Small intestine (tissue), 7 donors: Measurements from ENCODE around the gene RELCH. TPM values are rescaled to one million over a fixed set of nuclear protein-coding genes. Genes with fewer than 3 reads are reported as not detected.

ENCODE experiments used
- DNase-seq, 2 donors: peaks; one replicate each; pipeline versions ENCODE4 v3.0.0 to v3.0.0-alpha.2; 2013
- FAIRE-seq: peaks from 2 replicates; lab custom pipeline; 2012; peaks lifted over from hg19 to GRCh38; lab: Jason Lieb, UNC
- H3K27ac ChIP-seq, 3 donors: one replicate each; pipeline ENCODE4 v1.5.1; 2013; ENCODE audit warnings: low read length in 2 of 3, mild to moderate bottlenecking in 2 of 3, control low read depth in 1 of 3, inconsistent platforms in 1 of 3, low read depth in 1 of 3, moderate library complexity in 1 of 3
- H3K27me3 ChIP-seq, 3 donors: one replicate each; pipeline ENCODE4 v1.6.1; 2013; ENCODE audit warnings: low read length in 3 of 3, inconsistent platforms in 1 of 3; ENCODE audit not compliant: control insufficient read depth in 3 of 3, insufficient read depth in 3 of 3
- H3K36me3 ChIP-seq, 3 donors: one replicate each; pipeline ENCODE4 v1.6.1; 2013; ENCODE audit warnings: low read length in 3 of 3, inconsistent platforms in 1 of 3, low read depth in 1 of 3, mild to moderate bottlenecking in 1 of 3, moderate library complexity in 1 of 3; ENCODE audit not compliant: control insufficient read depth in 3 of 3, insufficient read depth in 2 of 3
- H3K4me1 ChIP-seq, 3 donors: one replicate each; pipeline ENCODE4 v1.6.1; 2013; ENCODE audit warnings: low read length in 2 of 3, inconsistent platforms in 1 of 3, low read depth in 1 of 3, mild to moderate bottlenecking in 1 of 3, moderate library complexity in 1 of 3; ENCODE audit not compliant: control insufficient read depth in 3 of 3, insufficient read depth in 2 of 3
- H3K4me3 ChIP-seq, 3 donors: one replicate each; pipeline ENCODE4 v1.5.1; 2013; ENCODE audit warnings: low read length in 3 of 3, control low read depth in 1 of 3, inconsistent platforms in 1 of 3, low read depth in 1 of 3, mild to moderate bottlenecking in 1 of 3, moderate library complexity in 1 of 3
- H3K9me3 ChIP-seq, 2 donors: one replicate each; pipeline ENCODE4 v1.6.1; 2013; ENCODE audit warnings: low read depth in 1 of 2, low read length in 1 of 2; ENCODE audit not compliant: control insufficient read depth in 2 of 2, insufficient read depth in 1 of 2
- WGBS, 3 donors: extraction: QIAGEN DNeasy Blood & Tissue Kit; methylation state at CpG; one replicate each; pipeline ENCODE4 v1.1.7; 2013; 5-methylcytosine and 5-hydroxymethylcytosine counted together
- polyA plus RNA-seq, 4 donors: library from polyadenylated mRNA; stranded (reverse) in 3 of 4; unstranded in 1 of 4; fragments of 200-250 nt in 3 of 4; fragments of 120-200 nt in 1 of 4; gene quantifications; one replicate each; pipeline versions ENCODE4 v1.2.1 to v1.2.3, GENCODE V29; 2013
- donor health status: healthy with polysubstance abuse.
- donor health status: control.
- donor health status: control.
- donor health status: Bipolar disorder and iron deficiency.
- donor health status: healthy.

RELCH gene
- polyA plus RNA-seq, 4 donors: 8.6 to 26.1 (median 11.1) TPM

DNA sequence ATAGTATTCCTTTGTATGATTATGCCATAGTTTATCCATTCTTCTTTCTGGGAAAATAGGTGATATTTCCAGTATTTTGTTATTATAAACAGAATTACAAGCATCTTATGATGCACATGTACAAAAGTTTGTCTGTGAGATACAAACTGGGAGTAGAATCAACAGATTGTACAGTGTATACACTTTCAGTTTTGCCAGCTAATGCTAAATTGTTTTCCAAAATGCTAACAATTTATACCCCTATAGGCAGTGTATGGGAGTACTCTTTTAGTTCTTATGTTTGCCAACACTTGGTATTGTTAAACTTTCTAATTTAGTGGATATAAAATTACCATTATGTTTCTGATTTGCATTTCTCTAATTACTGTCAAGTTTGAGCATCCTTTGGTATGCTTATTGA, 107.0 kb downstream of the RELCH start:
- no peak for FAIRE-seq
- Histone ChIP-seq H3K27ac (no peak overlapping the region), H3K4me1 (peaks cover 0 to 7% (median 0%) of the 10 kb centered on the region in 3 donors), H3K9me3 (no peaks in the 10 kb centered on the region), H3K36me3 (peaks cover 3 to 11% (median 5%) of the 10 kb centered on the region in 3 donors), H3K27me3 (no peaks in the 10 kb centered on the region), H3K4me3 (no peak overlapping the region)
- DNase-seq: no peak

DNA sequence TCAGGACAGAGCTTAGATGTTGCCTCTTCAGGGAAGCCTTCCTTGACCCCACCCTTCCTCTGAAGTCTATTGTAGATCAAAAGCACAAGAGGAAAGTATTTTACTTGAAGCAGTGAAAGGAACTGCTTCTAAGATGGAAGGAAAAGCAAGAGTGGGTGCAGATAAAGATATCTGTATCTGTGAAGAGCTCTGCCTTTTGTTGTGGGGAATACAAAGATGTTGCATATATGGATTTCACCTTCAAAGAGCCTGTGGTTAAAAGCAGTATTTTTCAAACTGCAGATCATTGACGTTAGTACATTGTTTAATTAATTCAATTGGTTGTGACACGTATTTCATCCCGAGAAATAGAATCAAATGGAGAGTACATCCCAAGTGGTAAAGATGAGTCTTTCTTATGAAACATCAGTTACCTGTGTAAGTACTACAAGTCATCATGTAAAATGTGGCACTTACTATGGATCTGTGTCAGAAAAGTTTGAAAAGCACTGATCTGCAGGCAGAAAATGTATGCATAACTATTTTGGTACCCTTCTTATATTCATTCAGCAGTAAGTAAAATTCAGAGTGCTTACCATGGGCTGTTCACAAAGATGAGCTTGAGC, 113.4 kb downstream of the RELCH start:
- H3K27me3 ChIP-seq: no peaks in the 10 kb centered on the region
- peaks cover 5 to 12% (median 7%) of the 10 kb centered on the region in 3 donors for H3K36me3 ChIP-seq
- DNase-seq: no peak
- FAIRE-seq: no peak
- H3K4me3 ChIP-seq: no peak overlapping the region
- no peaks in the 10 kb centered on the region for H3K9me3 ChIP-seq
- no peaks in the 10 kb centered on the region for H3K4me1 ChIP-seq
- WGBS, 3 donors: 80 to 91% (median 81%) methylated on average over 3 of the region's 3 CpGs
- H3K27ac ChIP-seq: no peak overlapping the region

DNA sequence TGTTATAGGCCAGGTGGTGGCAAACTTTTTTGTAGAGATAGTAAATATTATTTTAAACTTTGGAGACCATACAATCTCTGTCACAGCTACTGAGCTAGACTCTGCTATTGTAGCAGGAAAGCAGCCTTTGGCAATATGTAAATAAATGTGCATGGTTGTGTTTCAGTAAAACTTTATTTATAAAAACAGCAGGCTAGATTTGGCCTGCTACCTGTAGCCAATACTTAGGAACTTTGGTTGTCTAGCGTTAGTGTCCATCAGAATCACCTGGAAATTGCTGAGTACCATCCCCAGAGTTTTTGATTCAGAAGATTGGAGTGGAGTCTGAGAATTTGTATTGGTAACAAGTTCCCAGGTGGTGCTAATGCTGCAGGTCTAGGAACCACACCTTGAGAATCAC, 114.3 kb downstream of the RELCH start:
- FAIRE-seq (no peak), DNase-seq (no peak)
- Histone ChIP-seq H3K36me3 (peaks cover 2 to 12% (median 7%) of the 10 kb centered on the region in 3 donors), H3K27me3 (no peaks in the 10 kb centered on the region), H3K4me1 (no peaks in the 10 kb centered on the region), H3K4me3 (no peak overlapping the region), H3K9me3 (no peaks in the 10 kb centered on the region), H3K27ac (no peak overlapping the region)
- 95 to 100% (median 98%) methylated on average over 1 of the region's 1 CpG for WGBS, 3 donors

DNA sequence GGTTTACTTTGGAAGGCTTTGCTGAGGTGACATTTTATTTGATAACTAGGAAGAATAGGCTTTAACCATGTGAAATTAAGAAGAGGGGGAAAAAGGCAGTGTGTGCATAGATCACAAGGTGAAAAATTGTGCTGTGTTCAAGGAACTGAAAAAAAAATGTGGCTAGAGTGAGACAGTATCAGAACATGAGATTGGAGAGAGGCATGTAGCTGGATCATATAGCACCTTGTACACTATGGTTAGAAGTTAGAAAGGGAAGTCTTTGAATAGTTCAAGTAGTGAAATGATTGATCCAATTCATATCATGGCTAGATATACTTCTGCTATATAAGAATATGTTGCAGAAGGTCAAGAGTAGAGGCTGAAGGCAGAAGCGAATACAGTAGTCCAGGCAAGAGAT, 125.8 kb downstream of the RELCH start:
- Histone ChIP-seq H3K36me3 (peaks cover 0 to 12% (median 0%) of the 10 kb centered on the region in 3 donors), H3K9me3 (no peaks in the 10 kb centered on the region), H3K27ac (no peak overlapping the region), H3K4me1 (no peaks in the 10 kb centered on the region), H3K27me3 (no peaks in the 10 kb centered on the region), H3K4me3 (no peak overlapping the region)
- 96 to 97% (median 97%) methylated on average over 1 of the region's 1 CpG for WGBS, 3 donors
- no peak for FAIRE-seq
- DNase-seq: no peak

DNA sequence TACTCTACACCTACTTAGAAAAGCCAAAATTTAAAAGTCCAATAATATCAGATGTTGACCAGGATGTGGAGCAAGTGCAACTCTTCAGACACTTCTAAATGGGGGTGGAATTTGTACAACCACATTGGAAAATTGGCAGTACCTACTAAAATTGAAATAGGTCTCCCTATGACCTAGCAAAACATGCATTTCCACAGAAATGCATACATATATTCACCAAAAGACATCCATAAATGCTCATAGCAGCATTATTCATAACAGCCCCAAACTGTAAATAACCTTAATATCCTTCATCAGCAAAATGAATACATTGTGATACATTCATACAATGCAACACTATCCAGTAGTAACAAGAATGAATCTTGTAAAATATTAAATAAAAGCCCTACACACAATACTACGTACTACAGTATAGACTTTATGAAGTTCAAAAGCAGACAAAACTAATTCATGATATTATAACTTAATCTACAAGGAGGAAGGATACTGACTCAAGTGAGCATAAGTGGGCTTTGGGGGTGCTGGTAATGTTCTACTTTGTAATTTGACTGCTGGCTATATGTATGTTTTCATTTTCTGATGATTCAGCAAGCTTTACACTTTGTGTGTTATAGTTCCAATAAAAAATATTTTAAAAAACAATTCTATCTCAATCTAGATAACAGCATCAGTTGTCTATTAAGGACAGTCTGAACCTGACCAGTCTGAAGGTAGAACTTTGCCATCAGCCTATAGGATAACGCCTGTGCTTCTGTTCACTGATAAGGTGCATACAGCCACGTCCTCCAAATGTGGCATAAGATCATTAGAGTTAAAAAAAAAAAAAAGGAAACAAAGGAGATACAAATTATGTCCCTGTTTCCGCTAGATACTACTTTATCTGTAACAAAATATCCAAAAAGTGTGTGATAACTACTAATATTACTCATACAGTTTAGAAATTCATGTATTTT, 131.4 kb downstream of the RELCH start:
- Histone ChIP-seq H3K9me3 (no peaks in the 10 kb centered on the region), H3K27ac (no peak overlapping the region), H3K36me3 (no peaks in the 10 kb centered on the region), H3K27me3 (no peaks in the 10 kb centered on the region), H3K4me1 (peaks cover 0 to 3% (median 0%) of the 10 kb centered on the region in 3 donors), H3K4me3 (no peak overlapping the region)
- 63 to 68% (median 68%) methylated on average over 4 of the region's 4 CpGs for WGBS, 3 donors
- no peak for DNase-seq
- FAIRE-seq: no peak

DNA sequence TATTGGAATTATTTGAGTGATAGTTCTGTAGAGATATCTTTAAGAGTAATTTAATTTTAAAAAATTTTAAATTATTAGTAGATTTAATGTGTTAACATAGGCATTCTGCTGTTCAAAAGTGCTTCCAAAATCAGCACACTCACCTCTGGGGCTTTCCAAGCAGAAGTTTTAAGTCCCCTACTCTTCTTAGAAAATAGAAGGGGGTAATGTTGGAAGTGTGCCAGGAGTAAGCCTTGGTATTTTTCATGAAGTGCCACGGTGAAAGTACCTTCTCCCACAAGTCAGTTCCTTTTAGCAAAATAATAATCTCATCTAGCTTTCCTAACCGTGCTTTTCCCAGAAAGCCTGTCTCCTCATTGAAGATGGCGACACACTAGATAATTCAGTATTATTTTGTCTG, 134.1 kb downstream of the RELCH start:
- FAIRE-seq: no peak
- peaks cover 0 to 8% (median 3%) of the 10 kb centered on the region in 3 donors for H3K27me3 ChIP-seq
- DNase-seq: no peak
- H3K36me3 ChIP-seq: no peaks in the 10 kb centered on the region
- H3K27ac ChIP-seq: no peak overlapping the region
- H3K9me3 ChIP-seq: no peaks in the 10 kb centered on the region
- no peak overlapping the region for H3K4me3 ChIP-seq
- WGBS, 3 donors: 55 to 62% (median 61%) methylated on average over 3 of the region's 3 CpGs
- H3K4me1 ChIP-seq: peaks cover 0 to 11% (median 4%) of the 10 kb centered on the region in 3 donors

DNA sequence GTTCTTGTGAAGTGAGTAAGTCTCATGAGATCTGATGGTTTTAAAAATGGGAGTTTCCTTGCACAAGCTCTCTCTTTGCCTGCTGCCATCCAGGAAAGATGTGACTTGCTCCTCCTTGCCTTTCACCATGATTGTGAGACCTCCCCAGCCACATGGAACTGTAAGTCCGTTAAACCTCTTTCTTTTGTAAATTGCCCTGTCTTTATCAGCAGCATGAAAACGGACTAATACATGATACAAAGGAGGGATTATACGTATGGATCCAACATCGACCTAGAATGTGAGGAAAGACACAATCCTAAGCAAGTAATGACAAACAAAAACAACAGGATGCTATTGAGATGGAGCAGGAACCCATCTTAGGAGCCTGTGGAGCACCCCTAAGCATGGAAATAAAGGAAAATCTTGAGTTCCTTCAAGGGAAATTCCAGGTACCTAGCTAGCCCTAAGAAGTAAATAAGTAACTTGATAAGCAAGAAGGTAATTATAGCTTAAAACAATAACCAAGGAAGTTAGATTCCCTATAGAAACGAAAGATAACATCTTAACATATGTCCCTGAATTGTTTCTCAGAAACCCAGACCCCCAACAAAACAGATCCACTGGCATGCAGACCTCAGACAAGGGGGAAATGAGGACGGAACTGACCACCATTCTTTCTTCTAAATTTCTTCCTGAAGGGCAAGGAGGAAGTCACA, 136.6 kb downstream of the RELCH start:
- Histone ChIP-seq H3K4me1 (peaks cover 1 to 21% (median 4%) of the 10 kb centered on the region in 3 donors), H3K36me3 (no peaks in the 10 kb centered on the region), H3K27me3 (peaks cover 0 to 17% (median 3%) of the 10 kb centered on the region in 3 donors), H3K4me3 (no peak overlapping the region), H3K27ac (peak overlapping the region in 1 of 3 donors; percentile 52), H3K9me3 (no peaks in the 10 kb centered on the region)
- DNase-seq (no peak), FAIRE-seq (no peak)
- 12 to 34% (median 21%) methylated on average over 6 of the region's 6 CpGs for WGBS, 3 donors

DNA sequence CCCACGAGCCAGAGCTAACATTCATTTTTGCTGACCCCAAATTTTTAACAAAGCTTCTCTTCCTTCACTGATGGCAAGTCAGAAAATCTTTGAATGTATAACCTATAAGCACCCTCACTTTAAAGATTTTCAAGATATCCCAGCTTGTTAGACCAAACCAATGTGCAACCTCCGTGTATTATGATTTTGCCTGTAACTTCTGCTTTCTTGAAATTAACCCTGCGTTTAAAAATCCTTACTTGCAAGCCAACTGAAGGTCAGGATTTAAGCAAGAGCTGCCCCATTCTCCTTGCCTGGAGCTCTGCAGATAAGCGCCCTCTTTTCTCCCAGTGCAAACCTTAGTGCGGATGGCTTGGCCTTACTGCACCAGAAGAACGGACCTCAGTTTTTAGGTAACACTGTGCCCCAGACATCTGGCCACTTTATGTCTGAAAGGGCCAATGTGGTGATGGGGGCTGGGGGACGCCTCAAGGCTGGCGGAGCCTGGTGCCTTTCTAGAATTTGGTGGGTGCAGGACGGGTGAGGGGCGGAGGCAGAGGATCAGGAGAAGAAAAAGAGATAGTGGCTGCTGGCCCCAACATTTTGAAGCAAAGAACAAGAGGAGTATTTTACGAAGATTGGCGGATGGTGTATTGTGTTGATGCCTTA, 137.2 kb downstream of the RELCH start:
- H3K4me3 ChIP-seq: peak overlapping the region in 2 of 3 donors; percentile 37 to 92
- no peaks in the 10 kb centered on the region for H3K36me3 ChIP-seq
- WGBS, 3 donors: 30 to 37% (median 36%) methylated on average over 12 of the region's 12 CpGs
- no peak for FAIRE-seq
- no peak for DNase-seq
- peaks cover 4 to 27% (median 4%) of the 10 kb centered on the region in 3 donors for H3K4me1 ChIP-seq
- H3K27me3 ChIP-seq: peaks cover 0 to 17% (median 6%) of the 10 kb centered on the region in 3 donors
- peak overlapping the region in 1 of 3 donors; percentile 52 for H3K27ac ChIP-seq
- H3K9me3 ChIP-seq: no peaks in the 10 kb centered on the region
